CD14-positive monocyte (primary cell): Measurements from ENCODE around the gene MRNIP. TPM values are rescaled to one million over a fixed set of nuclear protein-coding genes. Genes with fewer than 3 reads are reported as not detected.

Experiments
- DNase-seq, 3 donors: peaks; one replicate each; pipeline ENCODE4 v3.0.0-alpha.2; 2011 to 2022
- H2AFZ ChIP-seq: 2 replicates; pipeline ENCODE4 v1.6.0; 2012; ENCODE audit warnings: mild to moderate bottlenecking, low read depth, low read length, inconsistent platforms; ENCODE audit not compliant: insufficient read depth, poor library complexity, severe bottlenecking
- H3K27ac ChIP-seq, 2 donors: 1 replicate in 1 of 2; 2 replicates in 1 of 2; pipeline ENCODE4 v1.5.1; 2012 to 2013; ENCODE audit warnings: low read length in 2 of 2, control low read depth in 1 of 2, inconsistent platforms in 1 of 2, low read depth in 1 of 2, mild to moderate bottlenecking in 1 of 2
- H3K27me3 ChIP-seq, 2 donors: one replicate each; pipeline versions ENCODE4 v1.6.0 to v1.6.1; 2011 to 2013; ENCODE audit warnings: low read length in 2 of 2; ENCODE audit not compliant: control insufficient read depth in 2 of 2, insufficient read depth in 2 of 2
- H3K36me3 ChIP-seq, 2 donors: replicated peaks in 1 of 2; 1 replicate in 1 of 2; 2 replicates in 1 of 2; pipeline versions ENCODE4 v1.5.1 to v1.6.1; 2012 to 2013; ENCODE audit warnings: low read length in 2 of 2, control low read depth in 1 of 2, inconsistent platforms in 1 of 2, mild to moderate bottlenecking in 1 of 2; ENCODE audit not compliant: insufficient read depth in 2 of 2, control insufficient read depth in 1 of 2
- H3K4me1 ChIP-seq, 2 donors: 1 replicate in 1 of 2; 2 replicates in 1 of 2; pipeline versions ENCODE4 v1.5.1 to v1.6.1; 2012 to 2013; ENCODE audit warnings: low read length in 2 of 2, control low read depth in 1 of 2, inconsistent platforms in 1 of 2, mild to moderate bottlenecking in 1 of 2, moderate library complexity in 1 of 2; ENCODE audit not compliant: insufficient read depth in 2 of 2, control insufficient read depth in 1 of 2
- H3K4me2 ChIP-seq: replicated peaks from 2 replicates; pipeline ENCODE3; 2012; ENCODE audit warnings: low read length, moderate library complexity, mild to moderate bottlenecking; ENCODE audit not compliant: poor library complexity, severe bottlenecking; ENCODE audit errors: extremely low read depth
- H3K4me3 ChIP-seq, 3 experiments: fragments of 200-600 bp in 1 of 3; sonication (generic) in 1 of 3; replicated peaks in 1 of 3; 1 replicate in 2 of 3; 2 replicates in 1 of 3; pipeline ENCODE4 v1.5.1; 2011 to 2013; ENCODE audit warnings: low read length in 3 of 3, mild to moderate bottlenecking in 3 of 3, control low read depth in 2 of 3, low read depth in 2 of 3, inconsistent platforms in 1 of 3, moderate library complexity in 1 of 3
- H3K79me2 ChIP-seq: 2 replicates; pipeline ENCODE4 v1.6.0; 2012; ENCODE audit warnings: mild to moderate bottlenecking, control low read depth, inconsistent platforms, low read length, moderate library complexity; ENCODE audit not compliant: insufficient read depth
- H3K9ac ChIP-seq: 2 replicates; pipeline ENCODE4 v1.6.0; 2017; ENCODE audit warnings: low read length, mild to moderate bottlenecking; ENCODE audit not compliant: insufficient read depth, poor library complexity, severe bottlenecking
- H3K9me3 ChIP-seq, 2 donors: replicated peaks in 1 of 2; 1 replicate in 1 of 2; 2 replicates in 1 of 2; pipeline versions ENCODE4 v1.5.1 to v1.6.1; 2012 to 2013; ENCODE audit warnings: low read length in 2 of 2, control low read depth in 1 of 2; ENCODE audit not compliant: control insufficient read depth in 1 of 2, insufficient read depth in 1 of 2
- H4K20me1 ChIP-seq: 2 replicates; pipeline ENCODE4 v1.6.0; 2012; ENCODE audit warnings: mild to moderate bottlenecking, low read length, control low read depth, moderate library complexity; ENCODE audit not compliant: insufficient read depth
- H3K27ac Mint-ChIP-seq, 7 donors: one replicate each; pipeline ENCODE4 v1.8.0; 2020; ENCODE audit warnings: mild to moderate bottlenecking in 7 of 7, mixed read lengths in 7 of 7, moderate library complexity in 6 of 7, inconsistent platforms in 2 of 7
- H3K27me3 Mint-ChIP-seq, 3 donors: one replicate each; pipeline ENCODE4 v1.8.0; 2021 to 2022; ENCODE audit warnings: low read depth in 3 of 3, mild to moderate bottlenecking in 3 of 3, mixed read lengths in 3 of 3, moderate library complexity in 3 of 3, inconsistent platforms in 1 of 3
- H3K36me3 Mint-ChIP-seq, 2 donors: one replicate each; pipeline ENCODE4 v1.8.0; 2020; ENCODE audit warnings: mixed read lengths in 2 of 2, inconsistent platforms in 1 of 2, mild to moderate bottlenecking in 1 of 2
- H3K4me1 Mint-ChIP-seq: one replicate; pipeline ENCODE4 v1.8.0; 2020; ENCODE audit warnings: mild to moderate bottlenecking, mixed read lengths
- H3K4me3 Mint-ChIP-seq, 2 donors: one replicate each; pipeline ENCODE4 v1.8.0; 2020; ENCODE audit warnings: mild to moderate bottlenecking in 2 of 2, mixed read lengths in 2 of 2, moderate library complexity in 1 of 2
- H3K9me3 Mint-ChIP-seq, 7 donors: one replicate each; pipeline ENCODE4 v1.8.0; 2020 to 2022; ENCODE audit warnings: mixed read lengths in 7 of 7, mild to moderate bottlenecking in 6 of 7, moderate library complexity in 6 of 7, inconsistent platforms in 2 of 7
- CTCF ChIP-seq: fragments of 200-600 bp; IDR thresholded peaks from one replicate; pipeline ENCODE4 v1.8.0; 2022; ENCODE audit warnings: antibody characterized with exemption, mild to moderate bottlenecking
- WGBS: methylation state at CpG from one replicate; pipeline ENCODE4 v1.1.5; 2013; ENCODE audit warnings: missing lambda C conversion rate; ENCODE audit not compliant: insufficient coverage; 5-methylcytosine and 5-hydroxymethylcytosine counted together
- intact Hi-C, 2 donors: fragments of 100-400 bp; cut with micrococcal nuclease; formaldehyde crosslinking; loops; one replicate each; pipeline versions ENCODE4 v1.15.0 to v1.15.1; 2023
- polyA plus RNA-seq, 3 donors: library from polyadenylated mRNA; depleted of rRNA in 1 of 3; unstranded in 2 of 3; stranded (reverse) in 1 of 3; fragments of 300-500 nt in 2 of 3; fragments of >200 nt in 1 of 3; fragmentation: Illumina TruSeq in 2 of 3; gene quantifications; 1 replicate in 2 of 3; 2 replicates in 1 of 3; pipeline ENCODE4 v1.2.3, GENCODE V29; 2012 to 2021

Gene MRNIP
- polyA plus RNA-seq, 3 donors, result 1.2 to 23.0 (median 1.4) TPM

- H3K4me2 ChIP-seq, result no peak overlapping the region
- H4K20me1 ChIP-seq, result peaks cover 8% of the 10 kb centered on the region
- no peak overlapping the region for H2AFZ ChIP-seq
- H3K9me3 Mint-ChIP-seq, result peaks cover 25 to 41% (median 33%) of the 10 kb centered on the region in 7 donors
- no peaks in the 10 kb centered on the region for H3K4me1 ChIP-seq
- H3K4me3 ChIP-seq, result no peak overlapping the region
- no peak for DNase-seq
- TF ChIP-seq CTCF, result no peak
- H3K4me1 Mint-ChIP-seq, result no peaks in the 10 kb centered on the region
- peaks cover 0 to 1% (median 0%) of the 10 kb centered on the region in 3 donors for H3K27me3 Mint-ChIP-seq
- peaks cover 94% of the 10 kb centered on the region in 2 donors for H3K36me3 Mint-ChIP-seq
- no peaks in the 10 kb centered on the region for H3K27me3 ChIP-seq
- no peak overlapping the region for H3K4me3 Mint-ChIP-seq
- no peak overlapping the region for H3K27ac ChIP-seq
- no peaks in the 10 kb centered on the region for H3K79me2 ChIP-seq
- 88% methylated on average over 12 of the region's 14 CpGs for WGBS
- peaks cover 26 to 30% of the 10 kb centered on the region in 2 donors for H3K9me3 ChIP-seq
- intact Hi-C loops, result no loop called here
- peaks cover 72 to 95% of the 10 kb centered on the region in 2 donors for H3K36me3 ChIP-seq
- peak overlapping the region in 3 of 7 donors; percentile 22 to 33 (median 27) for H3K27ac Mint-ChIP-seq
- no peak overlapping the region for H3K9ac ChIP-seq
Measured at GRCh38 chr5:179886190-179886911, 27.7 kb upstream of the MRNIP start.

GRCh38 chr5:179885491-179886090, 27.0 kb upstream of the MRNIP start:
- Histone ChIP-seq H3K36me3 (peaks cover 70 to 95% of the 10 kb centered on the region in 2 donors), H3K9me3 (peaks cover 26 to 30% of the 10 kb centered on the region in 2 donors), H3K27me3 (no peaks in the 10 kb centered on the region), H3K9ac (no peak overlapping the region), H3K27ac (no peak overlapping the region), H4K20me1 (peaks cover 8% of the 10 kb centered on the region), H3K79me2 (no peaks in the 10 kb centered on the region), H3K4me1 (no peaks in the 10 kb centered on the region), H3K4me2 (no peak overlapping the region), H3K4me3 (no peak overlapping the region), H2AFZ (no peak overlapping the region)
- peak overlapping the region in 3 of 7 donors; percentile 5 to 60 (median 27) for H3K27ac Mint-ChIP-seq
- no peak overlapping the region for H3K4me3 Mint-ChIP-seq
- 98% methylated on average over 13 of the region's 13 CpGs for WGBS
- peaks cover 0 to 1% (median 0%) of the 10 kb centered on the region in 3 donors for H3K27me3 Mint-ChIP-seq
- peaks cover 25 to 41% (median 33%) of the 10 kb centered on the region in 7 donors for H3K9me3 Mint-ChIP-seq
- intact Hi-C loops, result no loop called here
- no peak for TF ChIP-seq CTCF
- no peak for DNase-seq
- no peaks in the 10 kb centered on the region for H3K4me1 Mint-ChIP-seq
- H3K36me3 Mint-ChIP-seq, result peaks cover 90 to 92% of the 10 kb centered on the region in 2 donors
